GM12801 (cell line): Measurements from ENCODE around the gene CTCFL.

ENCODE experiments used
- TF ChIP-seq, protein P1 (sequence below): IDR thresholded peaks from one replicate; pipeline ENCODE4 v1.5.1; 2011; ENCODE audit warnings: control low read depth; ENCODE audit not compliant: insufficient read length; ENCODE audit errors: extremely low read depth

Gene CTCFL

DNA sequence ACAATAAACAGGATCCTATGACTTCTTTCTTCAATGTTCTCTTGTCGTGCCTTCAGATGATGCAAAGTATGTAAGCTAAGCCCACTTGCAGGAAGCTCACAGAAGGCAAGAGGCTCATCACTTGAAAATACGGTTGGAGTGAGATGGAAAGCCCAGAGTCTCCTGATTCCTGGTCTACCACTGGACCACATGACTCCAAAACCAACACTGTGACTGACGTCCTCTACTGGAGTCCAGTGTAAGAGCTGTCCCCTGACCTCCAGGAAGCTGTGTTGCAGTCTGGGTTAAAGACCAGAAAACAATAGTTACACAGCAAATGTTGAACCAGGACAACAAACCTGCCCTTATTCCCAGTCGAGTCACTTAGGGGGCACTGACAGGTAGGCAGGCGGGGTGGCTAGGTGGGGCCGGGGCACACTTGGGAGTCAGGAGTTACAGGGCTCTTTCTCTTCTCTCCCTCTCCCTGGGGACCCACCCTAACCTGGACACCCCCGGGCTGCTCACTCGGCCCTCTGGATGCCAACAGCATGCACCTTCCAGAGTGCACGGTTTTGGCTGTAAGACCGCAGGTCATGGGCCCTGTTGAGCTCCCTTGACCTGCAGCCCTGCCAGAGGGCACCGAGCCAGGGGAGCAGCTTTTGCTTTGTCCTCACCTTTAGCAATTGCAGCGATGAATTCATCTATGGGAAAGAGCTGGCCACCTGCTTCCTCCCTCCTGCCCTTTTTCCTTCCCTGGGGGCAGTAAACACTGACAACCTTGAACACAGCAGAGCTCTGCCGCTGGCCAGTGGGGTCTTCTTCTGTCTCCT, 43.4 kb upstream of the CTCFL start:
- TF ChIP-seq, protein P1, sequence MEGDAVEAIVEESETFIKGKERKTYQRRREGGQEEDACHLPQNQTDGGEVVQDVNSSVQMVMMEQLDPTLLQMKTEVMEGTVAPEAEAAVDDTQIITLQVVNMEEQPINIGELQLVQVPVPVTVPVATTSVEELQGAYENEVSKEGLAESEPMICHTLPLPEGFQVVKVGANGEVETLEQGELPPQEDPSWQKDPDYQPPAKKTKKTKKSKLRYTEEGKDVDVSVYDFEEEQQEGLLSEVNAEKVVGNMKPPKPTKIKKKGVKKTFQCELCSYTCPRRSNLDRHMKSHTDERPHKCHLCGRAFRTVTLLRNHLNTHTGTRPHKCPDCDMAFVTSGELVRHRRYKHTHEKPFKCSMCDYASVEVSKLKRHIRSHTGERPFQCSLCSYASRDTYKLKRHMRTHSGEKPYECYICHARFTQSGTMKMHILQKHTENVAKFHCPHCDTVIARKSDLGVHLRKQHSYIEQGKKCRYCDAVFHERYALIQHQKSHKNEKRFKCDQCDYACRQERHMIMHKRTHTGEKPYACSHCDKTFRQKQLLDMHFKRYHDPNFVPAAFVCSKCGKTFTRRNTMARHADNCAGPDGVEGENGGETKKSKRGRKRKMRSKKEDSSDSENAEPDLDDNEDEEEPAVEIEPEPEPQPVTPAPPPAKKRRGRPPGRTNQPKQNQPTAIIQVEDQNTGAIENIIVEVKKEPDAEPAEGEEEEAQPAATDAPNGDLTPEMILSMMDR, result no peak

DNA sequence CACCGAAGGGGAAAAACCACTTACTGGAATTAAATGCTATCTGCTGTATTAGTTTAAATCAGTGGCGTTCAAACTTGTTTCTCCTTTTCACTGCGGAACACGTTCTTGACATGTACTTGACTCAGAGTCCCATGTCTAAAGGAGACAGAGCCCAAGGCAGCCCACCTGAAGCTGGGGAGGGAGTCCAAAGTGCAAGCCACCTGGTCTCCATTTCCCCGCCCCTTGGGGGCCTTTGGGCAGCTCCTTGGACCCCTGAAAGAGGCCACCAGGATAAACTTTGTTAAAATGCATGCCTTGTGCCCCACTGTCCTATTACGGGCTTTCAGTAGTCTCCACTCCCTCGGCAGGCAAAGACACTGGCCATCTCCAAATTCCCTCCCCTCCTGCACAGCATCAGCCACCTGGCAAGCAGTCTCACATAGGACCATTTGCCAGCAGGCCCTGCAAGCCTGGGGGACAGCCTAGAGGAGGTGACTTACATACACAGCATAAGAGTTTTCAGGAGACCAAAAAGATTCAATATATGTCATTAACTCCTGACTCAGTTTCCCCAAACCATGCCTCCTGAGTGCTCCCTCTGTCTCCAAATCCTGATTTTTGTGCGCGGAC, 42.6 kb upstream of the CTCFL start:
- TF ChIP-seq, protein P1, result no peak

DNA sequence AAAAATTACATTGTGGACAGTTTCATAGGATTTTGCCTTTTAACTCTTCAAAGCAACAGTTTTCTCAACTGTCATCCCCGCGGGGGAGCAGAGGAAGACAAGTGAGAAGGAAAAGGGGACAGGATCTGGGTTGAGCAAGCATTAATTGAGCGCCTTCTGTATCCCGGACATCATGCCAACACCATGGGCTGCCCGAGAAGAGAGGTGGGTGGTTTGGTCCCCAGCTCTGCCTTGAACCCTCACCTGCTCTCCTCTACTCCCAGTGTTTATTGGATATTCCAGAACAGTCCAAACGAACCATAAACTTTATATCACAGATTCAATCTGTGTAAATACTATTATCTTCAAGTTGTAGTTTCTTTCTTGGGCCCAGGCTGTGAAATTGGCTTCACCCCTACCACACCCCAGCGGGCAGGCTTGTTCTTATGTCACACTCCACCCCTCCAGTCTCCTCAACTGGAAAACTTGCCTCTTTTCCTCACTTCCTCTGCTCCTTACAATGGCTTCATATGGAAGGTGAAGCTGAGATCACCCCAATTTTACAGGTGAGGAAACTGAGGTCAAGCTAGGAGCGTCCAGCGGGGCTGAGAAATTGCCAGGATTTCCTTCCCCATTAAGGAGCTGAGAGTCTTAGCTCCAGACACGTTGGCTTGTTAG, 42.0 kb upstream of the CTCFL start:
- TF ChIP-seq, protein P1, result no peak

DNA sequence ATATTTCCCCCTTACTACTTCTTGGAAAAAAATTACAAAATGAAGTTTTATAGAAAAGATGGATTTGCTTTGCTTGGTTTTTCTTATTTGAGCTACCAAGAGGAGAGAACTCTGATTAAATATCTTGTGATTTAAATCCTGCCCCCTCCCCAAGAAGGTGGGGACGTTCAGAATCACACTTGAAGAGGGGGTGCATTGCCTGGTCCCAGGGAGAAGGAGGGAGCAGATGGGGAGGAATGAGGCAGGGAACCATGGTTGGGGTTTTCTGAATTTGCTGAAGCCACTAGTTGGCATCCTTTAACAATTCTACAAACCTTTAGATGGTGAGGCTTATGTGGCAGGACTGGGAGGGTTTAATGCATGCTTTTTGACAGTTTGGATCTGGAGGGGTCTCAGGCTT, 41.5 kb upstream of the CTCFL start:
- TF ChIP-seq, protein P1, result no peak

DNA sequence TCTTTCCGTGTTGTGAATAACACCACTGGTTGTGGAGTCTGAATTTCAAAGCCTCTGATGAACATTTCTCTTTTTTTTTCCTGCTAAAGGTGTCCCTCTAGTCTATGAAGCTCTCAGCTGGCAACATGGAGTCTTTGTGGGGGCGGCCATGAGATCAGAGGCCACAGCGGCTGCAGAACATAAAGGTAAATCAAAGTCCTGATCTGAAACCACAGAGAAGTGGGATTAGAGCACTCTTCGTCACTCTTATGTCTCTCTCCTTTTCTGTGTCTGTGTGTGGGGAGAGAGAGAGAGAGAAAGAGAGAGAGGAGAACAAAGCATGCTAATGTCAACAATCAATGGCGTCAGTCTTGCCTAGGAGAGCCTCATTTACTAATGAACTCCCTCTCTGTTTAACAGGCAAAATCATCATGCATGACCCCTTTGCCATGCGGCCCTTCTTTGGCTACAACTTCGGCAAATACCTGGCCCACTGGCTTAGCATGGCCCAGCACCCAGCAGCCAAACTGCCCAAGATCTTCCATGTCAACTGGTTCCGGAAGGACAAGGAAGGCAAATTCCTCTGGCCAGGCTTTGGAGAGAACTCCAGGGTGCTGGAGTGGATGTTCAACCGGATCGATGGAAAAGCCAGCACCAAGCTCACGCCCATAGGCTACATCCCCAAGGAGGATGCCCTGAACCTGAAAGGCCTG, 40.2 kb upstream of the CTCFL start:
- TF ChIP-seq, protein P1, result no peak

DNA sequence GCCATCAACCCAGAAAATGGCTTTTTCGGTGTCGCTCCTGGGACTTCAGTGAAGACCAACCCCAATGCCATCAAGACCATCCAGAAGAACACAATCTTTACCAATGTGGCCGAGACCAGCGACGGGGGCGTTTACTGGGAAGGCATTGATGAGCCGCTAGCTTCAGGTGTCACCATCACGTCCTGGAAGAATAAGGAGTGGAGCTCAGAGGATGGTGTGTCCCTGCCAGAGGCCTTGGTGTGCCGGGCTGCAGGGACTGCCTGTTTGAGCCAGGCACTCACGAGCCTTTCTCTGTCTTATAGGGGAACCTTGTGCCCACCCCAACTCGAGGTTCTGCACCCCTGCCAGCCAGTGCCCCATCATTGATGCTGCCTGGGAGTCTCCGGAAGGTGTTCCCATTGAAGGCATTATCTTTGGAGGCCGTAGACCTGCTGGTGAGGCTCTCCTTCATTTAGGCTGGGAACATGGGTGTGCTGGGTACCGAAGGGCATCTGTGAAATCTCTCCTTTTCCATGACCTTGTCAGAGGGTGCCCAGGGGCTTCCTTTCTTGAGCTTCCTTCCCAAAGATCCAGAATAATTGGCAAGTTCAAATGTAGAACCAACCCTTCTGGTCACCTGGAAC, 39.4 kb upstream of the CTCFL start:
- TF ChIP-seq, protein P1, result no peak
